Measurements from ENCODE around the gene AVPR1B. TPM values are rescaled to one million over a fixed set of nuclear protein-coding genes. Genes with fewer than 3 reads are reported as not detected.
A peak's percentile ranks its signal among the peaks of the same experiment; 100 is the strongest.

Gene AVPR1B
- total RNA-seq, 1 donor from 2014 or later: 0.52 TPM

GRCh38 chr1:206114692-206115640 lies 2.2 kb downstream of the AVPR1B start:
- Histone ChIP-seq H3K36me3 (ENCODE audit: control insufficient read depth in 3 of 3, insufficient read depth in 3 of 3, low read length in 3 of 3) (no peaks in the 10 kb centered on the region), H3K27me3 (ENCODE audit: control insufficient read depth in 3 of 3, insufficient read depth in 3 of 3, low read length in 3 of 3) (peaks cover 12 to 18% (median 12%) of the 10 kb centered on the region in 3 donors), H3K9me3 (ENCODE audit: control insufficient read depth in 3 of 3, low read length in 3 of 3) (no peaks in the 10 kb centered on the region), H3K4me1 (ENCODE audit: control insufficient read depth in 3 of 3, insufficient read depth in 3 of 3, low read length in 3 of 3) (peaks cover 13 to 16% (median 14%) of the 10 kb centered on the region in 3 donors), H3K27ac (ENCODE audit: low read depth, low read length) (no peak overlapping the region), H3K4me3 (ENCODE audit: low read length in 3 of 3) (no peak overlapping the region), H3K9ac (ENCODE audit: low read depth in 1 of 3, low read length in 3 of 3) (no peak overlapping the region)

- Histone ChIP-seq H3K9me3 (ENCODE audit: control insufficient read depth in 3 of 3, low read length in 3 of 3) (no peaks in the 10 kb centered on the region), H3K9ac (ENCODE audit: low read depth in 1 of 3, low read length in 3 of 3) (no peak overlapping the region), H3K4me3 (ENCODE audit: low read length in 3 of 3) (no peak overlapping the region), H3K4me1 (ENCODE audit: control insufficient read depth in 3 of 3, insufficient read depth in 3 of 3, low read length in 3 of 3) (peaks cover 11 to 14% (median 12%) of the 10 kb centered on the region in 3 donors), H3K27ac (ENCODE audit: low read depth, low read length) (no peak overlapping the region), H3K27me3 (ENCODE audit: control insufficient read depth in 3 of 3, insufficient read depth in 3 of 3, low read length in 3 of 3) (peaks cover 7 to 13% (median 11%) of the 10 kb centered on the region in 3 donors), H3K36me3 (ENCODE audit: control insufficient read depth in 3 of 3, insufficient read depth in 3 of 3, low read length in 3 of 3) (no peaks in the 10 kb centered on the region)
These were observed 4.4 kb downstream of the AVPR1B start for GRCh38 chr1:206112600-206113301.

- H3K4me3 ChIP-seq (ENCODE audit: low read length in 3 of 3): no peak overlapping the region
- no peak overlapping the region for H3K9ac ChIP-seq (ENCODE audit: low read depth in 1 of 3, low read length in 3 of 3)
These were observed 5.8 kb downstream of the AVPR1B start for GRCh38 chr1:206111271-206111927.

GRCh38 chr1:206110820-206111219 lies 6.4 kb downstream of the AVPR1B start:
- Histone ChIP-seq H3K9ac (ENCODE audit: low read depth in 1 of 3, low read length in 3 of 3) (no peak overlapping the region), H3K9me3 (ENCODE audit: control insufficient read depth in 3 of 3, low read length in 3 of 3) (no peaks in the 10 kb centered on the region), H3K36me3 (ENCODE audit: control insufficient read depth in 3 of 3, insufficient read depth in 3 of 3, low read length in 3 of 3) (no peaks in the 10 kb centered on the region), H3K4me1 (ENCODE audit: control insufficient read depth in 3 of 3, insufficient read depth in 3 of 3, low read length in 3 of 3) (peaks cover 0 to 2% (median 0%) of the 10 kb centered on the region in 3 donors), H3K27me3 (ENCODE audit: control insufficient read depth in 3 of 3, insufficient read depth in 3 of 3, low read length in 3 of 3) (peaks cover 2 to 7% (median 3%) of the 10 kb centered on the region in 3 donors), H3K27ac (ENCODE audit: low read depth, low read length) (no peak overlapping the region), H3K4me3 (ENCODE audit: low read length in 3 of 3) (no peak overlapping the region)

More at GRCh38 chr1:206111271-206111927, 5.8 kb downstream of the AVPR1B start:
- Histone ChIP-seq H3K36me3 (ENCODE audit: control insufficient read depth in 3 of 3, insufficient read depth in 3 of 3, low read length in 3 of 3) (no peaks in the 10 kb centered on the region), H3K9me3 (ENCODE audit: control insufficient read depth in 3 of 3, low read length in 3 of 3) (no peaks in the 10 kb centered on the region), H3K27ac (ENCODE audit: low read depth, low read length) (no peak overlapping the region), H3K4me1 (ENCODE audit: control insufficient read depth in 3 of 3, insufficient read depth in 3 of 3, low read length in 3 of 3) (peaks cover 0 to 3% (median under 1%) of the 10 kb centered on the region in 3 donors), H3K27me3 (ENCODE audit: control insufficient read depth in 3 of 3, insufficient read depth in 3 of 3, low read length in 3 of 3) (peaks cover 3 to 7% (median 3%) of the 10 kb centered on the region in 3 donors)

DNA sequence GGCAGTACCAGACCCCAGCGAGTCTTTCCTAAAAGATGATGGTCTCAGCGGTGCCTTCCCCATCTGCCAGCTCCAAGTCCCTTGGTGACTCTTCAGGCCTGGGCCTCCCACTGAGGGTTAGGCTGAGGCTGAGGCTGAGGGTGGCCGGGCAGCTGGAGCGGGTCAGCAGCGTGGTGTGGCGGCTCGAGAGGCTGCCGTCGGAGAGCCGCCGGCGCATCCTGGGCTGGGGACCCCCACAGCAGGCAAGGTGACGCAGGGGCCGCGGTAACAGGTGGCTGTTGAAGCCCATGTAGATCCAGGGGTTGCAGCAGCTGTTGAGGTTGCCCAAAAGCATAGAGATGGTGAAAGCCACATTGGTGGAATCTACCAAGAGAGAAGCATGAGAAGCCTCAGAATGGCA lies 7.0 kb downstream of the AVPR1B start:
- no peaks in the 10 kb centered on the region for H3K36me3 ChIP-seq (ENCODE audit: control insufficient read depth in 3 of 3, insufficient read depth in 3 of 3, low read length in 3 of 3)
- no peak overlapping the region for H3K27ac ChIP-seq (ENCODE audit: low read depth, low read length)
- no peaks in the 10 kb centered on the region for H3K9me3 ChIP-seq (ENCODE audit: control insufficient read depth in 3 of 3, low read length in 3 of 3)
- no peak overlapping the region for H3K4me3 ChIP-seq (ENCODE audit: low read length in 3 of 3)
- peaks cover 2 to 7% (median 3%) of the 10 kb centered on the region in 3 donors for H3K27me3 ChIP-seq (ENCODE audit: control insufficient read depth in 3 of 3, insufficient read depth in 3 of 3, low read length in 3 of 3)
- H3K4me1 ChIP-seq (ENCODE audit: control insufficient read depth in 3 of 3, insufficient read depth in 3 of 3, low read length in 3 of 3): peaks cover 0 to 2% (median 0%) of the 10 kb centered on the region in 3 donors
- no peak overlapping the region for H3K9ac ChIP-seq (ENCODE audit: low read depth in 1 of 3, low read length in 3 of 3)

GRCh38 chr1:206109718-206110117 lies 7.5 kb downstream of the AVPR1B start:
- peaks cover 0 to 2% (median 0%) of the 10 kb centered on the region in 3 donors for H3K4me1 ChIP-seq (ENCODE audit: control insufficient read depth in 3 of 3, insufficient read depth in 3 of 3, low read length in 3 of 3)
- no peaks in the 10 kb centered on the region for H3K9me3 ChIP-seq (ENCODE audit: control insufficient read depth in 3 of 3, low read length in 3 of 3)
- H3K9ac ChIP-seq (ENCODE audit: low read depth in 1 of 3, low read length in 3 of 3): peak overlapping the region in 1 of 3 donors; percentile 8
- peaks cover 2 to 7% (median 3%) of the 10 kb centered on the region in 3 donors for H3K27me3 ChIP-seq (ENCODE audit: control insufficient read depth in 3 of 3, insufficient read depth in 3 of 3, low read length in 3 of 3)
- no peak overlapping the region for H3K27ac ChIP-seq (ENCODE audit: low read depth, low read length)
- no peaks in the 10 kb centered on the region for H3K36me3 ChIP-seq (ENCODE audit: control insufficient read depth in 3 of 3, insufficient read depth in 3 of 3, low read length in 3 of 3)
- H3K4me3 ChIP-seq (ENCODE audit: low read length in 3 of 3): no peak overlapping the region

DNA sequence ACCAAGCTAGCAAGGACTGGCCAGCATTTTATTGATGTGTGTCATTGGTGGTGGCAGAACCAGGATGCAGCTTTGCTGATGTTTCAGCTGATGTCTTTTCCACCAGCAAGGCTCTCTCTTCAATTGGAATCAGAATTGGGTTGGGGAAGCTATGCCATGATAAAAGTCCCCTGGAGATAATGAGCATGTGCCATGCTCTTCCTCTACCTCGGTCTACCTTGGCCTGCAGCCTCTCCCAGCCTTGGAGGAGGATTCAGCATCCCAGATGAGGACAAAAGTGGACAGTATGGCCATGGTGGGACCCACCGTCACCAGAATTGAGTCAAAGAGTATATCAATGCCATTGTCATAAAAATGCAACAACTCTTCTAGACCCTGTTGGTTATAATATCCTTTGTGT lies 8.6 kb downstream of the AVPR1B start:
- no peaks in the 10 kb centered on the region for H3K36me3 ChIP-seq (ENCODE audit: control insufficient read depth in 3 of 3, insufficient read depth in 3 of 3, low read length in 3 of 3)
- no peak overlapping the region for H3K27ac ChIP-seq (ENCODE audit: low read depth, low read length)
- H3K27me3 ChIP-seq (ENCODE audit: control insufficient read depth in 3 of 3, insufficient read depth in 3 of 3, low read length in 3 of 3): peaks cover 0 to 3% (median 0%) of the 10 kb centered on the region in 3 donors
- no peak overlapping the region for H3K4me3 ChIP-seq (ENCODE audit: low read length in 3 of 3)
- no peak overlapping the region for H3K9ac ChIP-seq (ENCODE audit: low read depth in 1 of 3, low read length in 3 of 3)
- no peaks in the 10 kb centered on the region for H3K9me3 ChIP-seq (ENCODE audit: control insufficient read depth in 3 of 3, low read length in 3 of 3)
- peaks cover 0 to 2% (median 0%) of the 10 kb centered on the region in 3 donors for H3K4me1 ChIP-seq (ENCODE audit: control insufficient read depth in 3 of 3, insufficient read depth in 3 of 3, low read length in 3 of 3)

DNA sequence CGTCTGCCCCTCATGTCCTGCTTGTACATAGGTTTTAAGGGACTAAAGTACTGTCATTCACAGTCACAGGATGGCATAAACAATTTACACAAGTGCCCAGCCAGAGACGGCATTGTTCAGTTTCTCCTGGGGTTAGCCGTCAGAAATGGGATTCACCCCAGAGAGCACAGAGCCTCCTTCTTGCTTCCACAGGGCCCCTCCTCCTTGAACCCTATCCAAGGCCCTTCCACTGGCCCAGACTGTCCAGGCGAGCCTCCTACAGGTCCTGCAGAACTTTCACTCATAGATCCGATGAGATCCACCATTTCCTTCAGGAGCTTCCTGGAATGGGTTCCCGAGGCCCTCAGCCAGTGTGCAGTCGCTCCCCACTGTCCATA lies 10.0 kb downstream of the AVPR1B start:
- no peak overlapping the region for H3K4me3 ChIP-seq (ENCODE audit: low read length in 3 of 3)
- no peak overlapping the region for H3K9ac ChIP-seq (ENCODE audit: low read depth in 1 of 3, low read length in 3 of 3)
- no peak overlapping the region for H3K27ac ChIP-seq (ENCODE audit: low read depth, low read length)
- peaks cover 0 to 3% (median 0%) of the 10 kb centered on the region in 3 donors for H3K27me3 ChIP-seq (ENCODE audit: control insufficient read depth in 3 of 3, insufficient read depth in 3 of 3, low read length in 3 of 3)
- no peaks in the 10 kb centered on the region for H3K9me3 ChIP-seq (ENCODE audit: control insufficient read depth in 3 of 3, low read length in 3 of 3)
- H3K4me1 ChIP-seq (ENCODE audit: control insufficient read depth in 3 of 3, insufficient read depth in 3 of 3, low read length in 3 of 3): peaks cover 0 to 2% (median 0%) of the 10 kb centered on the region in 3 donors
- H3K36me3 ChIP-seq (ENCODE audit: control insufficient read depth in 3 of 3, insufficient read depth in 3 of 3, low read length in 3 of 3): no peaks in the 10 kb centered on the region

- no peaks in the 10 kb centered on the region for H3K36me3 ChIP-seq (ENCODE audit: control insufficient read depth in 3 of 3, insufficient read depth in 3 of 3, low read length in 3 of 3)
- peaks cover 0 to 2% (median 0%) of the 10 kb centered on the region in 3 donors for H3K4me1 ChIP-seq (ENCODE audit: control insufficient read depth in 3 of 3, insufficient read depth in 3 of 3, low read length in 3 of 3)
- H3K27me3 ChIP-seq (ENCODE audit: control insufficient read depth in 3 of 3, insufficient read depth in 3 of 3, low read length in 3 of 3): peaks cover 0 to 3% (median 0%) of the 10 kb centered on the region in 3 donors
- H3K9me3 ChIP-seq (ENCODE audit: control insufficient read depth in 3 of 3, low read length in 3 of 3): no peaks in the 10 kb centered on the region
- H3K4me3 ChIP-seq (ENCODE audit: low read length in 3 of 3): no peak overlapping the region
- no peak overlapping the region for H3K27ac ChIP-seq (ENCODE audit: low read depth, low read length)
- no peak overlapping the region for H3K9ac ChIP-seq (ENCODE audit: low read depth in 1 of 3, low read length in 3 of 3)
These were observed 10.6 kb downstream of the AVPR1B start for GRCh38 chr1:206106328-206107167.

Data from skeletal muscle tissue (tissue), 4 donors.